ENCODE data around the gene LLGL2.
A peak's percentile ranks its signal among the peaks of the same experiment; 100 is the strongest.

Gene LLGL2

GRCh38 chr17:75503976-75504346 lies 21.5 kb upstream of the LLGL2 start:
- DNase-seq (ENCODE audit: low read depth), result no peak
- TF ChIP-seq CTCF (IDR thresholded peaks at IDR 0.05; ENCODE audit: insufficient read depth, low read depth, low read length, missing control alignments), result no peak
- no peak overlapping the region for H3K4me3 ChIP-seq (ENCODE audit: low read length)

- peak; percentile 52 for DNase-seq (ENCODE audit: low read depth)
- H3K4me3 ChIP-seq (ENCODE audit: low read length), result no peak overlapping the region
- TF ChIP-seq CTCF (IDR thresholded peaks at IDR 0.05; ENCODE audit: insufficient read depth, low read depth, low read length, missing control alignments), result peak; percentile 70
Observed at GRCh38 chr17:75504347-75505151, 20.9 kb upstream of the LLGL2 start.

GRCh38 chr17:75505152-75505409 lies 20.4 kb upstream of the LLGL2 start:
- no peak overlapping the region for H3K4me3 ChIP-seq (ENCODE audit: low read length)
- TF ChIP-seq CTCF (IDR thresholded peaks at IDR 0.05; ENCODE audit: insufficient read depth, low read depth, low read length, missing control alignments), result no peak
- DNase-seq (ENCODE audit: low read depth), result no peak

GRCh38 chr17:75505640-75506039 lies 19.9 kb upstream of the LLGL2 start:
- TF ChIP-seq CTCF (IDR thresholded peaks at IDR 0.05; ENCODE audit: insufficient read depth, low read depth, low read length, missing control alignments), result no peak
- H3K4me3 ChIP-seq (ENCODE audit: low read length), result no peak overlapping the region
- DNase-seq (ENCODE audit: low read depth), result no peak

- TF ChIP-seq CTCF (IDR thresholded peaks at IDR 0.05; ENCODE audit: insufficient read depth, low read depth, low read length, missing control alignments), result no peak
- no peak for DNase-seq (ENCODE audit: low read depth)
- H3K4me3 ChIP-seq (ENCODE audit: low read length), result no peak overlapping the region
Observed at GRCh38 chr17:75506134-75506533, 19.4 kb upstream of the LLGL2 start.

GRCh38 chr17:75506888-75507287 lies 18.6 kb upstream of the LLGL2 start:
- no peak for TF ChIP-seq CTCF (IDR thresholded peaks at IDR 0.05; ENCODE audit: insufficient read depth, low read depth, low read length, missing control alignments)
- H3K4me3 ChIP-seq (ENCODE audit: low read length), result no peak overlapping the region
- DNase-seq (ENCODE audit: low read depth), result no peak
